IMR-90 (cell line): ENCODE measurements around the gene OTOL1. TPM values are rescaled to one million over a fixed set of nuclear protein-coding genes. Genes with fewer than 3 reads are reported as not detected.
"Not testable (repeated sequence)": the region's sequence is repeated elsewhere in the genome, so short reads cannot be mapped to it uniquely, and the experiment has no call there.

Experiments
- ATAC-seq: fragments of 200-7000 bp; cut with Tn5 transposase; 2 replicates; pipeline ENCODE4 v1.9.1; 2020; ENCODE audit warnings: low read depth, mild to moderate bottlenecking, moderate library complexity
- BruUV-seq: library from RNA; stranded (reverse); fragments of 400-500 nt; replicated peaks from 2 replicates; lab custom pipeline; 2021; lab: Mats Ljungman, UMichigan
- CTCF ChIA-PET: fragments of 300-600 bp; formaldehyde crosslinking; extraction: SDS; loops from one replicate; lab custom pipeline; 2021; ENCODE audit warnings: antibody characterized with exemption; lab: Yijun Ruan, JAX
- POLR2A ChIA-PET: fragments of 300-600 bp; sonication (Branson Sonifier 250); formaldehyde crosslinking; loops from one replicate; lab custom pipeline; 2022; ENCODE audit warnings: antibody characterized with exemption; ENCODE audit not compliant: unreplicated experiment; lab: Charles Lee
- DNase-seq: peaks from one replicate; pipeline ENCODE4 v3.0.0; 2013
- H2AFZ ChIP-seq: replicated peaks from 2 replicates; pipeline ENCODE3; 2013; ENCODE audit warnings: low read length, mild to moderate bottlenecking; ENCODE audit not compliant: poor library complexity
- H2AK5ac ChIP-seq: 2 replicates; pipeline ENCODE4 v1.6.1; 2013; ENCODE audit warnings: low read depth, low read length, inconsistent platforms
- H2AK9ac ChIP-seq: replicated peaks from 2 replicates; pipeline ENCODE3; 2013; ENCODE audit warnings: mild to moderate bottlenecking, low read depth, low read length, moderate library complexity; ENCODE audit not compliant: poor library complexity
- H2BK120ac ChIP-seq: 2 replicates; pipeline ENCODE4 v1.6.1; 2013; ENCODE audit warnings: low read depth, low read length, inconsistent platforms
- H2BK15ac ChIP-seq: 3 replicates; pipeline ENCODE4 v1.6.1; 2013; ENCODE audit warnings: low read depth, low read length, inconsistent platforms
- H2BK20ac ChIP-seq: 2 replicates; pipeline ENCODE4 v1.6.1; 2013; ENCODE audit warnings: low read depth, mild to moderate bottlenecking, inconsistent platforms, low read length, moderate library complexity
- H2BK5ac ChIP-seq: 2 replicates; pipeline ENCODE4 v1.6.1; 2013; ENCODE audit warnings: mild to moderate bottlenecking, low read depth, low read length, inconsistent platforms; ENCODE audit not compliant: poor library complexity, severe bottlenecking
- H3K14ac ChIP-seq: replicated peaks from 2 replicates; pipeline ENCODE4 v1.6.1; 2013; ENCODE audit warnings: low read depth, low read length, inconsistent platforms
- H3K18ac ChIP-seq: 2 replicates; pipeline ENCODE4 v1.6.1; 2013; ENCODE audit warnings: low read depth, low read length, control low read depth
- H3K23ac ChIP-seq: 2 replicates; pipeline ENCODE4 v1.6.1; 2013; ENCODE audit warnings: low read depth, low read length, inconsistent platforms
- H3K27ac ChIP-seq: 2 replicates; pipeline ENCODE4 v1.5.1; 2013; ENCODE audit warnings: mild to moderate bottlenecking, control low read depth, low read length; ENCODE audit not compliant: insufficient read depth
- H3K27me3 ChIP-seq: 2 replicates; pipeline ENCODE4 v1.6.1; 2013; ENCODE audit warnings: low read length; ENCODE audit not compliant: control insufficient read depth, insufficient read depth
- H3K36me3 ChIP-seq: 2 replicates; pipeline ENCODE4 v1.6.1; 2013; ENCODE audit warnings: low read length, mixed read lengths; ENCODE audit not compliant: control insufficient read depth, insufficient read depth
- H3K4ac ChIP-seq: 2 replicates; pipeline ENCODE4 v1.6.1; 2013; ENCODE audit warnings: low read depth, low read length, inconsistent platforms
- H3K4me1 ChIP-seq: 2 replicates; pipeline ENCODE4 v1.6.1; 2013; ENCODE audit warnings: low read length, mixed read lengths; ENCODE audit not compliant: control insufficient read depth, insufficient read depth
- H3K4me2 ChIP-seq: 2 replicates; pipeline ENCODE4 v1.6.1; 2013; ENCODE audit warnings: low read depth, mild to moderate bottlenecking, control low read depth, low read length, moderate library complexity
- H3K4me3 ChIP-seq: 2 replicates; pipeline ENCODE4 v1.5.1; 2013; ENCODE audit warnings: low read depth, mild to moderate bottlenecking, control low read depth, low read length, moderate library complexity; ENCODE audit not compliant: insufficient read depth
- H3K56ac ChIP-seq: 2 replicates; pipeline ENCODE4 v1.6.1; 2013; ENCODE audit warnings: low read length, inconsistent platforms; ENCODE audit not compliant: insufficient read depth; ENCODE audit errors: extremely low read depth
- H3K79me1 ChIP-seq, 2 experiments: 2 replicates each; pipeline ENCODE4 v1.6.1; 2013; ENCODE audit warnings: low read length in 2 of 2, inconsistent platforms in 1 of 2, low read depth in 1 of 2
- H3K9ac ChIP-seq: 2 replicates; pipeline ENCODE4 v1.6.1; 2013; ENCODE audit warnings: low read depth, low read length, control low read depth
- H3K9me1 ChIP-seq: 2 replicates; pipeline ENCODE4 v1.6.1; 2013; ENCODE audit warnings: low read length, inconsistent platforms; ENCODE audit not compliant: insufficient read depth
- H3K9me3 ChIP-seq: 2 replicates; pipeline ENCODE4 v1.6.1; 2013; ENCODE audit warnings: low read length; ENCODE audit not compliant: control insufficient read depth, insufficient read depth
- H4K20me1 ChIP-seq: 2 replicates; pipeline ENCODE4 v1.6.1; 2013; ENCODE audit warnings: low read length, inconsistent platforms; ENCODE audit not compliant: insufficient read depth
- H4K5ac ChIP-seq: 2 replicates; pipeline ENCODE4 v1.6.1; 2013; ENCODE audit warnings: mild to moderate bottlenecking, low read depth, low read length, control low read depth
- H4K8ac ChIP-seq, 2 experiments: 2 replicates each; pipeline ENCODE4 v1.6.1; 2013; ENCODE audit warnings: low read depth in 2 of 2, low read length in 2 of 2, control low read depth in 1 of 2, inconsistent platforms in 1 of 2
- H4K91ac ChIP-seq: 2 replicates; pipeline ENCODE4 v1.6.1; 2013; ENCODE audit warnings: low read depth, low read length, inconsistent platforms; ENCODE audit not compliant: insufficient read depth
- MAFK ChIP-seq: IDR thresholded peaks from 2 replicates; pipeline ENCODE4 v1.6.1; 2012; ENCODE audit warnings: low read depth, low read length, improper control_type of control experiment
- NFE2L2 ChIP-seq: fragments of 150-350 bp; IDR thresholded peaks from 2 replicates; pipeline ENCODE4 v1.6.1; 2016; ENCODE audit warnings: low read depth, mild to moderate bottlenecking, low read length
- WGBS, 2 experiments: methylation state at CpG; one replicate each; pipeline versions ENCODE4 v1.1.5 to v1.1.7; 2013; ENCODE audit warnings: missing lambda C conversion rate in 2 of 2; ENCODE audit not compliant: insufficient read length in 1 of 2; ENCODE audit errors: extremely low coverage in 2 of 2; 5-methylcytosine and 5-hydroxymethylcytosine counted together
- dilution Hi-C: fragments of 300-500 bp; cut with HindIII; formaldehyde crosslinking; loops from one replicate; pipeline ENCODE4 v1.14.3; 2018; ENCODE audit warnings: low sequenced_read_pairs; ENCODE audit not compliant: unreplicated experiment
- in situ Hi-C: fragments of 300-500 bp; cut with MboI; formaldehyde crosslinking; loops from 3 replicates; pipeline ENCODE4 v1.14.3; 2019; ENCODE audit warnings: low sequenced_read_pairs, inconsistent platforms, mixed read lengths
- intact Hi-C: fragments of 100-400 bp; cut with micrococcal nuclease; formaldehyde crosslinking; loops from 2 replicates; pipeline ENCODE4 v1.10.0; 2022
- polyA plus RNA-seq, 3 experiments: library from polyadenylated mRNA; depleted of rRNA; stranded (reverse); fragments of >200 nt; gene quantifications; 2 replicates each; pipeline ENCODE4 v1.2.3, GENCODE V29; 2012; ENCODE audit warnings: low replicate concordance in 1 of 3
- total RNA-seq: library from RNA; depleted of rRNA; stranded (reverse); fragments of >200 nt; gene quantifications from 2 replicates; pipeline ENCODE4 v1.2.3, GENCODE V29; 2012
- TF ChIP-seq, protein P1 (sequence below): conservative IDR thresholded peaks from 2 replicates; pipeline ENCODE4 v1.5.1; 2012; ENCODE audit warnings: mild to moderate bottlenecking, low read depth, low read length, improper control_type of control experiment

OTOL1 gene
- total and polyA plus RNA-seq, 2 of the 4 experiments (the other 2 are of a cell fraction) = not detected

DNA sequence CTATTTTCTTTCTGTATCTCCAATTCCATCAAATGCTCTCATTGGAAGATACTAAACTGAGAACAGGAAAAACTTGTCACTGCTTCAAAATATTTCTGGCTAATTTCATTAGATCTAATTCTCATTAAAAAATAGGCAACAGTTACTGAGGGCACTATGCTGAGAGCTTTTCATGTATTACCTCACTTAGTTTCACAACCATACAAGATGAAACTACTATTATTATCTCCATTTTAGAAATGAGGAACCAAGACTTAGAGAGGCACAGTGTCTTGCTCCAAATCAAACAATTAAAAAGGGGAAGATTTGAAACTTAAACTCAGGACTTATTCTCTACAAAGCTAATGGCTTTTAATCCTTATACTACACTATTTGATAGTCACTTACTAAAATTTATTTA, 7.2 kb upstream of the OTOL1 start:
- H4K20me1 ChIP-seq = no peaks in the 10 kb centered on the region
- ChIA-PET POLR2A (no interaction called here), CTCF (no interaction called here)
- H2BK120ac ChIP-seq = no peak overlapping the region
- no peaks in the 10 kb centered on the region for H3K27me3 ChIP-seq
- H3K23ac ChIP-seq = no peak overlapping the region
- no TSS peak for BruUV-seq
- no peak overlapping the region for H2BK15ac ChIP-seq
- H3K4me2 ChIP-seq = no peak overlapping the region
- no peak overlapping the region for H2BK20ac ChIP-seq
- intact Hi-C loops (no loop called here), dilution Hi-C loops (no loop called here), in situ Hi-C loops (no loop called here)
- TF ChIP-seq MAFK (no peak), NFE2L2 (no peak)
- TF ChIP-seq, protein P1, sequence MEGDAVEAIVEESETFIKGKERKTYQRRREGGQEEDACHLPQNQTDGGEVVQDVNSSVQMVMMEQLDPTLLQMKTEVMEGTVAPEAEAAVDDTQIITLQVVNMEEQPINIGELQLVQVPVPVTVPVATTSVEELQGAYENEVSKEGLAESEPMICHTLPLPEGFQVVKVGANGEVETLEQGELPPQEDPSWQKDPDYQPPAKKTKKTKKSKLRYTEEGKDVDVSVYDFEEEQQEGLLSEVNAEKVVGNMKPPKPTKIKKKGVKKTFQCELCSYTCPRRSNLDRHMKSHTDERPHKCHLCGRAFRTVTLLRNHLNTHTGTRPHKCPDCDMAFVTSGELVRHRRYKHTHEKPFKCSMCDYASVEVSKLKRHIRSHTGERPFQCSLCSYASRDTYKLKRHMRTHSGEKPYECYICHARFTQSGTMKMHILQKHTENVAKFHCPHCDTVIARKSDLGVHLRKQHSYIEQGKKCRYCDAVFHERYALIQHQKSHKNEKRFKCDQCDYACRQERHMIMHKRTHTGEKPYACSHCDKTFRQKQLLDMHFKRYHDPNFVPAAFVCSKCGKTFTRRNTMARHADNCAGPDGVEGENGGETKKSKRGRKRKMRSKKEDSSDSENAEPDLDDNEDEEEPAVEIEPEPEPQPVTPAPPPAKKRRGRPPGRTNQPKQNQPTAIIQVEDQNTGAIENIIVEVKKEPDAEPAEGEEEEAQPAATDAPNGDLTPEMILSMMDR = no peak
- H3K14ac ChIP-seq = no peak overlapping the region
- H3K56ac ChIP-seq = no peak overlapping the region
- no peak overlapping the region for H2AFZ ChIP-seq
- H2AK9ac ChIP-seq = no peak overlapping the region
- H4K5ac ChIP-seq = no peak overlapping the region
- DNase-seq (no peak), ATAC-seq (no peak)
- H4K91ac ChIP-seq = no peak overlapping the region
- no peak overlapping the region for H3K27ac ChIP-seq
- H4K8ac ChIP-seq = no peak overlapping the region
- no peaks in the 10 kb centered on the region; the same call in 1 of the 2 replicates for H3K9me3 ChIP-seq
- no peaks in the 10 kb centered on the region for H3K79me1 ChIP-seq
- no peak overlapping the region for H3K4ac ChIP-seq
- H3K9me1 ChIP-seq = no peaks in the 10 kb centered on the region
- H2AK5ac ChIP-seq = no peak overlapping the region
- no peak overlapping the region for H2BK5ac ChIP-seq
- H3K18ac ChIP-seq = no peak overlapping the region
- H3K4me3 ChIP-seq = no peak overlapping the region
- H3K4me1 ChIP-seq = no peaks in the 10 kb centered on the region
- no peak overlapping the region for H3K9ac ChIP-seq
- no peaks in the 10 kb centered on the region for H3K36me3 ChIP-seq

DNA sequence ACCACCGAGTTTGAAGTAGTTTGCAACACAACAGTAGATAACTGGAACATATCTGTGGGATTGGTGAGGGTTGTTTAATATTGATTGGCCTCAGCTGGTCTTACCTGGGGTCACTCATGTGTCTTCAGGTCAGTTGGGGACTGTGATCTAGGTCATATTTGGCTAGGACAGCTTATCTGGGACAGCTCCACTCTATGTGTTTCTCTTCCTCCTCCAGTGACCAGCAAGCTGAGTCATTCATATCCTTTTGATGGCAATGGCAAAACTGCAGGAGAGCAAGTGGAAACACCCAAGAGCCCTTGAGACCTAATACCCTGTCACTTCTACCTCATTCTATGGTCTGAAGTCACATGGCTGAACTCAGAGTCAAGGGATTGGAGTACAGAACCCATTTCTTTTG, 5.8 kb upstream of the OTOL1 start:
- H3K27ac ChIP-seq, CTCF ChIA-PET, in situ Hi-C loops, H3K4me1 ChIP-seq, BruUV-seq, H3K27me3 ChIP-seq, H2AK5ac ChIP-seq, H3K79me1 ChIP-seq, H2AFZ ChIP-seq, H3K9me1 ChIP-seq, H3K36me3 ChIP-seq, dilution Hi-C loops, H2BK120ac ChIP-seq, ATAC-seq, POLR2A ChIA-PET, DNase-seq, H3K4me3 ChIP-seq, H4K5ac ChIP-seq, H3K4ac ChIP-seq, H2AK9ac ChIP-seq, H4K8ac ChIP-seq, intact Hi-C loops, H3K14ac ChIP-seq, H2BK15ac ChIP-seq, H4K20me1 ChIP-seq, H3K18ac ChIP-seq, H3K9me3 ChIP-seq, H2BK5ac ChIP-seq, H2BK20ac ChIP-seq, H3K4me2 ChIP-seq, H3K56ac ChIP-seq, H3K9ac ChIP-seq, H3K23ac ChIP-seq, H4K91ac ChIP-seq: not testable (repeated sequence)
- WGBS, 2 experiments = no CpG with 5 or more reads among the region's 1 CpG
